ENCODE data around the gene CCDC47. TPM values are rescaled to one million over a fixed set of nuclear protein-coding genes. Genes with fewer than 3 reads are reported as not detected.

Gene CCDC47
- total RNA-seq, 1 experiment from 2014 or later: 147 TPM

- TF ChIP-seq, protein P1, sequence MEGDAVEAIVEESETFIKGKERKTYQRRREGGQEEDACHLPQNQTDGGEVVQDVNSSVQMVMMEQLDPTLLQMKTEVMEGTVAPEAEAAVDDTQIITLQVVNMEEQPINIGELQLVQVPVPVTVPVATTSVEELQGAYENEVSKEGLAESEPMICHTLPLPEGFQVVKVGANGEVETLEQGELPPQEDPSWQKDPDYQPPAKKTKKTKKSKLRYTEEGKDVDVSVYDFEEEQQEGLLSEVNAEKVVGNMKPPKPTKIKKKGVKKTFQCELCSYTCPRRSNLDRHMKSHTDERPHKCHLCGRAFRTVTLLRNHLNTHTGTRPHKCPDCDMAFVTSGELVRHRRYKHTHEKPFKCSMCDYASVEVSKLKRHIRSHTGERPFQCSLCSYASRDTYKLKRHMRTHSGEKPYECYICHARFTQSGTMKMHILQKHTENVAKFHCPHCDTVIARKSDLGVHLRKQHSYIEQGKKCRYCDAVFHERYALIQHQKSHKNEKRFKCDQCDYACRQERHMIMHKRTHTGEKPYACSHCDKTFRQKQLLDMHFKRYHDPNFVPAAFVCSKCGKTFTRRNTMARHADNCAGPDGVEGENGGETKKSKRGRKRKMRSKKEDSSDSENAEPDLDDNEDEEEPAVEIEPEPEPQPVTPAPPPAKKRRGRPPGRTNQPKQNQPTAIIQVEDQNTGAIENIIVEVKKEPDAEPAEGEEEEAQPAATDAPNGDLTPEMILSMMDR (conservative IDR thresholded peaks at IDR 0.05; ENCODE audit: low read depth, low read length): no peak
- TF ChIP-seq EZH2phosphoT487 (IDR thresholded peaks at IDR 0.05; ENCODE audit: borderline replicate concordance, low read length) (no peak), EZH2 (IDR thresholded peaks at IDR 0.05; ENCODE audit: low read length, unreplicated experiment) (no peak)
- Histone ChIP-seq H3K27ac (ENCODE audit: low read length) (no peak overlapping the region), H3F3A (ENCODE audit: low read length, unreplicated experiment) (no peaks in the 10 kb centered on the region), H3K4me1 (ENCODE audit: insufficient read depth, low read length) (no peaks in the 10 kb centered on the region), H2AFZ (ENCODE audit: low read length) (no peak overlapping the region), H3K36me3 (ENCODE audit: low read depth, low read length) (peaks cover 73% of the 10 kb centered on the region), H3K9me3 (ENCODE audit: low read length) (no peaks in the 10 kb centered on the region), H3K9me2 (replicated peaks; ENCODE audit: low read length) (no peaks in the 10 kb centered on the region), H3K4me2 (ENCODE audit: low read length) (no peak overlapping the region), H3K9ac (ENCODE audit: low read length) (no peak overlapping the region), H3K27me3 (ENCODE audit: low read length) (no peaks in the 10 kb centered on the region), H3K79me2 (ENCODE audit: low read length) (peaks cover 14% of the 10 kb centered on the region), H4K20me1 (ENCODE audit: low read length) (peaks cover 4% of the 10 kb centered on the region; the same call in 1 of the 2 replicates), H3K4me3 (ENCODE audit: low read length) (no peak overlapping the region)
- ATAC-seq: no peak
- CTCF ChIA-PET: no interaction called here
- no peak for DNase-seq
- intact Hi-C loops (cut with micrococcal nuclease): no loop called here
- POLR2A ChIA-PET (ENCODE audit: unreplicated experiment): no interaction called here
- no TSS peak for BruUV-seq (replicated peaks)
Measured at GRCh38 chr17:63760771-63761539, 12.4 kb downstream of the CCDC47 start.

GRCh38 chr17:63758428-63758827 lies 15.0 kb downstream of the CCDC47 start:
- Histone ChIP-seq H3K79me2 (ENCODE audit: low read length) (no peaks in the 10 kb centered on the region), H2AFZ (ENCODE audit: low read length) (no peak overlapping the region), H3K4me2 (ENCODE audit: low read length) (no peak overlapping the region), H3K4me3 (ENCODE audit: low read length) (no peak overlapping the region), H3K9me2 (replicated peaks; ENCODE audit: low read length) (no peaks in the 10 kb centered on the region), H3K27ac (ENCODE audit: low read length) (no peak overlapping the region), H3K9ac (ENCODE audit: low read length) (no peak overlapping the region), H3K36me3 (ENCODE audit: low read depth, low read length) (peaks cover 73% of the 10 kb centered on the region), H3F3A (ENCODE audit: low read length, unreplicated experiment) (no peaks in the 10 kb centered on the region), H3K27me3 (ENCODE audit: low read length) (no peaks in the 10 kb centered on the region), H4K20me1 (ENCODE audit: low read length) (no peaks in the 10 kb centered on the region), H3K4me1 (ENCODE audit: insufficient read depth, low read length) (no peaks in the 10 kb centered on the region), H3K9me3 (ENCODE audit: low read length) (no peaks in the 10 kb centered on the region)
- no peak for TF ChIP-seq EZH2 (IDR thresholded peaks at IDR 0.05; ENCODE audit: low read length, unreplicated experiment)
- TF ChIP-seq EZH2phosphoT487 (IDR thresholded peaks at IDR 0.05; ENCODE audit: borderline replicate concordance, low read length): no peak
- TF ChIP-seq, protein P1 (conservative IDR thresholded peaks at IDR 0.05; ENCODE audit: low read depth, low read length): no peak
- no TSS peak for BruUV-seq (replicated peaks)
- ChIA-PET CTCF (no interaction called here), POLR2A (ENCODE audit: unreplicated experiment) (no interaction called here)
- DNase-seq (no peak), ATAC-seq (no peak)
- intact Hi-C loops (cut with micrococcal nuclease): no loop called here

DNA sequence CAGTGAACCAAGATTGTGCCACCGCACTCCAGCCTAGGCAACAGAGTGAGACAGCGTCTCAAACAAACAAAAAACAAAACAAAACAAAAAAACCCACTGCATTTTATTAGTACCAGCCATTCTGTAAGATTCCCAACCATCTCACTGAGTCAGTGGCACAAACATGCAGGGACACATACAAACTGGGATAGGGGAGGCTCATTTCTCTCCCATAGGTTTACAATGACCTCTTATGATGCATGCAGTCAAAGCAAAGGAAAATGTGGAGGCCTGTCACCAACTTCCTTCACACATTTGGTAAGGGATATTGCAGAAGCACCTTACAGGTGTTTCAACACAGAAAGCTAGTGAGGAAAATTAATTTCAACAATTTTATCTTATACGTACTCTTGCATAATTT lies 19.4 kb downstream of the CCDC47 start:
- no peak for ATAC-seq
- intact Hi-C loops (cut with micrococcal nuclease): no loop called here
- ChIA-PET POLR2A (ENCODE audit: unreplicated experiment) (no interaction called here), CTCF (no interaction called here)
- H3K27me3 ChIP-seq (ENCODE audit: low read length): no peaks in the 10 kb centered on the region
- no peak for TF ChIP-seq EZH2 (IDR thresholded peaks at IDR 0.05; ENCODE audit: low read length, unreplicated experiment)
- TF ChIP-seq EZH2phosphoT487 (IDR thresholded peaks at IDR 0.05; ENCODE audit: borderline replicate concordance, low read length): no peak
- TF ChIP-seq, protein P1 (conservative IDR thresholded peaks at IDR 0.05; ENCODE audit: low read depth, low read length): no peak
- H3K9me2 ChIP-seq (replicated peaks; ENCODE audit: low read length): no peaks in the 10 kb centered on the region
- no peak for DNase-seq
- H3F3A ChIP-seq (ENCODE audit: low read length, unreplicated experiment): no peaks in the 10 kb centered on the region
- no peak overlapping the region for H2AFZ ChIP-seq (ENCODE audit: low read length)
- no peaks in the 10 kb centered on the region for H3K4me1 ChIP-seq (ENCODE audit: insufficient read depth, low read length)
- no peaks in the 10 kb centered on the region for H4K20me1 ChIP-seq (ENCODE audit: low read length)
- H3K9me3 ChIP-seq (ENCODE audit: low read length): no peaks in the 10 kb centered on the region
- H3K79me2 ChIP-seq (ENCODE audit: low read length): no peaks in the 10 kb centered on the region
- peaks cover 67% of the 10 kb centered on the region for H3K36me3 ChIP-seq (ENCODE audit: low read depth, low read length)
- no peak overlapping the region for H3K9ac ChIP-seq (ENCODE audit: low read length)
- H3K4me3 ChIP-seq (ENCODE audit: low read length): no peak overlapping the region
- H3K4me2 ChIP-seq (ENCODE audit: low read length): no peak overlapping the region
- no peak overlapping the region for H3K27ac ChIP-seq (ENCODE audit: low read length)
- no TSS peak for BruUV-seq (replicated peaks)
